HEK293 (cell line): Measurements from ENCODE around the gene CLK1.
A peak's percentile ranks its signal among the peaks of the same experiment; 100 is the strongest.

Source experiments
- CTCF ChIA-PET: fragments of 350-600 bp; formaldehyde crosslinking; extraction: SDS; loops from one replicate; lab custom pipeline; 2021; ENCODE audit warnings: antibody characterized with exemption; lab: Yijun Ruan, JAX
- POLR2A ChIA-PET: fragments of 300-600 bp; formaldehyde crosslinking; extraction: SDS; loops from one replicate; lab custom pipeline; 2020; ENCODE audit warnings: antibody characterized with exemption, inconsistent platforms; lab: Yijun Ruan, JAX
- H3K27ac ChIP-seq: fragments of 200-500 bp; sonication (Bioruptor generic); 2 replicates; pipeline ENCODE4 v1.5.1; 2014; ENCODE audit warnings: low read depth, low read length, control low read depth, inconsistent platforms; ENCODE audit errors: extremely low read depth
- H3K36me3 ChIP-seq, 2 experiments: fragments of 200-500 bp in 1 of 2; sonication (Bioruptor generic) in 1 of 2; 1 replicate in 1 of 2; 2 replicates in 1 of 2; pipeline ENCODE4 v1.5.1; 2014 to 2017; ENCODE audit warnings: inconsistent platforms in 2 of 2, low read length in 2 of 2; ENCODE audit not compliant: control insufficient read depth in 2 of 2, insufficient read depth in 1 of 2
- H3K4me1 ChIP-seq: fragments of 200-500 bp; sonication (Bioruptor generic); 2 replicates; pipeline ENCODE4 v1.5.1; 2014; ENCODE audit warnings: mild to moderate bottlenecking, low read length, inconsistent platforms; ENCODE audit not compliant: control insufficient read depth, insufficient read depth
- H3K4me3 ChIP-seq: 2 replicates; pipeline ENCODE4 v1.5.1; 2011; ENCODE audit warnings: low read depth, mild to moderate bottlenecking, control low read depth, low read length, moderate library complexity
- H3K9me3 ChIP-seq: fragments of 200-500 bp; sonication (Bioruptor generic); 2 replicates; pipeline ENCODE4 v1.5.1; 2014; ENCODE audit warnings: low read depth, low read length, inconsistent platforms; ENCODE audit not compliant: control insufficient read depth, insufficient read depth
- GFI1B ChIP-seq: fragments of 450-650 bp; formaldehyde crosslinking; IDR thresholded peaks from 2 replicates; pipeline ENCODE4 v1.5.1; 2016; ENCODE audit warnings: missing biosample characterization, missing genetic modification characterization
- KLF8 ChIP-seq: fragments of 450-650 bp; formaldehyde crosslinking; IDR thresholded peaks from 2 replicates; pipeline ENCODE4 v1.5.1; 2016; ENCODE audit warnings: missing biosample characterization, missing genetic modification characterization
- MEIS1 ChIP-seq: sonication (generic); formaldehyde crosslinking; IDR thresholded peaks from 2 replicates; pipeline ENCODE4 v1.8.1; 2022; ENCODE audit warnings: missing genetic modification reagents, mild to moderate bottlenecking, borderline replicate concordance
- SP7 ChIP-seq: fragments of 450-650 bp; formaldehyde crosslinking; IDR thresholded peaks from 2 replicates; pipeline ENCODE4 v1.5.1; 2016; ENCODE audit warnings: missing biosample characterization, missing genetic modification characterization
- ZBTB20 ChIP-seq: fragments of 450-650 bp; formaldehyde crosslinking; IDR thresholded peaks from 2 replicates; pipeline ENCODE4 v1.5.1; 2016; ENCODE audit warnings: missing biosample characterization, missing genetic modification characterization
- ZBTB26 ChIP-seq: fragments of 450-650 bp; formaldehyde crosslinking; optimal IDR thresholded peaks from 2 replicates; pipeline ENCODE3; 2016; ENCODE audit warnings: missing biosample characterization, mild to moderate bottlenecking, missing genetic modification characterization
- ZNF10 ChIP-seq: fragments of 450-650 bp; formaldehyde crosslinking; IDR thresholded peaks from 2 replicates; pipeline ENCODE4 v1.5.1; 2017; ENCODE audit warnings: missing biosample characterization, missing genetic modification characterization
- ZNF157 ChIP-seq: fragments of 450-650 bp; formaldehyde crosslinking; IDR thresholded peaks from 2 replicates; pipeline ENCODE4 v1.5.1; 2016; ENCODE audit warnings: missing biosample characterization, missing genetic modification characterization
- ZNF24 ChIP-seq: fragments of 450-650 bp; formaldehyde crosslinking; IDR thresholded peaks from 2 replicates; pipeline ENCODE4 v1.5.1; 2016; ENCODE audit warnings: missing biosample characterization, missing genetic modification characterization
- ZNF311 ChIP-seq: fragments of 450-650 bp; formaldehyde crosslinking; IDR thresholded peaks from 2 replicates; pipeline ENCODE4 v1.5.1; 2017; ENCODE audit warnings: missing biosample characterization, missing genetic modification characterization, borderline replicate concordance
- ZNF544 ChIP-seq: fragments of 450-650 bp; formaldehyde crosslinking; IDR thresholded peaks from 2 replicates; pipeline ENCODE4 v1.5.0; 2017; ENCODE audit warnings: missing biosample characterization, missing genetic modification characterization
- ZNF549 ChIP-seq: fragments of 450-650 bp; IDR thresholded peaks from 2 replicates; pipeline ENCODE4 v1.5.1; 2018; ENCODE audit warnings: missing biosample characterization, missing genetic modification characterization, mild to moderate bottlenecking, inconsistent platforms, moderate library complexity
- ZNF600 ChIP-seq: fragments of 450-650 bp; formaldehyde crosslinking; IDR thresholded peaks from 2 replicates; pipeline ENCODE4 v1.5.1; 2016; ENCODE audit warnings: missing biosample characterization, missing genetic modification characterization
- ZNF621 ChIP-seq: fragments of 450-650 bp; formaldehyde crosslinking; IDR thresholded peaks from 2 replicates; pipeline ENCODE4 v1.5.1; 2017; ENCODE audit warnings: missing biosample characterization, missing genetic modification characterization
- ZNF654 ChIP-seq: fragments of 450-650 bp; formaldehyde crosslinking; IDR thresholded peaks from 2 replicates; pipeline ENCODE4 v1.5.1; 2016; ENCODE audit warnings: low read depth, missing biosample characterization, missing genetic modification characterization
- ZNF777 ChIP-seq: fragments of 450-650 bp; formaldehyde crosslinking; IDR thresholded peaks from 2 replicates; pipeline ENCODE4 v1.5.1; 2017; ENCODE audit warnings: missing biosample characterization, missing genetic modification characterization, borderline replicate concordance
- ZNF843 ChIP-seq: fragments of 450-650 bp; formaldehyde crosslinking; IDR thresholded peaks from 2 replicates; pipeline ENCODE4 v1.5.1; 2016; ENCODE audit warnings: missing biosample characterization, missing genetic modification characterization
- ZSCAN30 ChIP-seq: fragments of 450-650 bp; IDR thresholded peaks from 2 replicates; pipeline ENCODE4 v1.5.1; 2018; ENCODE audit warnings: missing biosample characterization, mild to moderate bottlenecking, missing genetic modification characterization, moderate library complexity
- TF ChIP-seq, protein P1 (sequence below): sonication (generic); formaldehyde crosslinking; IDR thresholded peaks from 2 replicates; pipeline ENCODE4 v1.8.1; 2022; ENCODE audit warnings: mild to moderate bottlenecking, moderate library complexity, missing genetic modification reagents
- TF ChIP-seq, protein P2 (sequence below): fragments of 450-650 bp; formaldehyde crosslinking; IDR thresholded peaks from 2 replicates; pipeline ENCODE4 v1.5.1; 2016; ENCODE audit warnings: missing biosample characterization, missing genetic modification characterization
- TF ChIP-seq, protein P3 (sequence below): fragments of 450-650 bp; formaldehyde crosslinking; IDR thresholded peaks from 2 replicates; pipeline ENCODE4 v1.5.1; 2016; ENCODE audit warnings: missing biosample characterization, missing genetic modification characterization
- TF ChIP-seq, protein P4 (sequence below): fragments of 450-650 bp; formaldehyde crosslinking; IDR thresholded peaks from 2 replicates; pipeline ENCODE4 v1.5.1; 2016; ENCODE audit warnings: missing biosample characterization, missing genetic modification characterization

The CLK1 gene

GRCh38 chr2:200909958-200910357 is 45.5 kb upstream of the CLK1 start:
- Histone ChIP-seq H3K4me1 (no peaks in the 10 kb centered on the region), H3K9me3 (no peaks in the 10 kb centered on the region), H3K27ac (no peak overlapping the region), H3K36me3 (peaks cover 76 to 83% of the 10 kb centered on the region in 2 experiments), H3K4me3 (no peak overlapping the region)
- ChIA-PET POLR2A (no interaction called here), CTCF (interaction anchor here (0.7 kb wide), 1 partner anchor 267 kb away, joined by 3 read pairs; no protein-coding TSS in a partner anchor)
- no peak for TF ChIP-seq ZNF24 (tag by site-specific recombination)
- TF ChIP-seq ZBTB26 (tag by site-specific recombination): no peak
- TF ChIP-seq ZNF549: no peak
- no peak for TF ChIP-seq SP7 (tag by site-specific recombination)
- TF ChIP-seq ZNF843 (tag by site-specific recombination): no peak
- TF ChIP-seq ZBTB20 (tag by site-specific recombination): no peak
- TF ChIP-seq, protein P1, sequence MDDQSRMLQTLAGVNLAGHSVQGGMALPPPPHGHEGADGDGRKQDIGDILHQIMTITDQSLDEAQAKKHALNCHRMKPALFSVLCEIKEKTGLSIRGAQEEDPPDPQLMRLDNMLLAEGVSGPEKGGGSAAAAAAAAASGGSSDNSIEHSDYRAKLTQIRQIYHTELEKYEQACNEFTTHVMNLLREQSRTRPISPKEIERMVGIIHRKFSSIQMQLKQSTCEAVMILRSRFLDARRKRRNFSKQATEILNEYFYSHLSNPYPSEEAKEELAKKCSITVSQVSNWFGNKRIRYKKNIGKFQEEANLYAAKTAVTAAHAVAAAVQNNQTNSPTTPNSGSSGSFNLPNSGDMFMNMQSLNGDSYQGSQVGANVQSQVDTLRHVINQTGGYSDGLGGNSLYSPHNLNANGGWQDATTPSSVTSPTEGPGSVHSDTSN (CRISPR knock-in tag): no peak
- no peak for TF ChIP-seq ZNF544

- CTCF ChIA-PET: interaction anchor here (0.5 to 4.0 kb wide), 24 partner anchors 8 to 868 kb away, joined by 3 to 49 read pairs (median 4); partner anchors contain the start of genes CASP10, NIF3L1 and PPIL3
- Histone ChIP-seq H3K4me3 (no peak overlapping the region), H3K27ac (no peak overlapping the region), H3K36me3 (peaks cover 69 to 83% of the 10 kb centered on the region in 2 experiments), H3K9me3 (no peaks in the 10 kb centered on the region), H3K4me1 (no peaks in the 10 kb centered on the region)
- POLR2A ChIA-PET: interaction anchor here (1.0 to 1.6 kb wide), 4 partner anchors 164 to 327 kb away, joined by 3 to 5 read pairs (median 4); no protein-coding TSS in a partner anchor
- TF ChIP-seq ZNF654 (tag by site-specific recombination): peak; percentile 87
- TF ChIP-seq ZBTB20 (tag by site-specific recombination): peak; percentile 28; the same call in 1 of the 2 replicates
- TF ChIP-seq ZNF777 (tag by site-specific recombination): no peak
- no peak for TF ChIP-seq ZSCAN30 (tag by site-specific recombination)
- TF ChIP-seq ZNF600 (tag by site-specific recombination): peak; percentile 98
- no peak for TF ChIP-seq ZNF157 (tag by site-specific recombination)
- no peak for TF ChIP-seq ZNF621 (tag by site-specific recombination)
- TF ChIP-seq GFI1B (tag by site-specific recombination): no peak
- no peak for TF ChIP-seq ZNF311 (tag by site-specific recombination)
- TF ChIP-seq, protein P2, sequence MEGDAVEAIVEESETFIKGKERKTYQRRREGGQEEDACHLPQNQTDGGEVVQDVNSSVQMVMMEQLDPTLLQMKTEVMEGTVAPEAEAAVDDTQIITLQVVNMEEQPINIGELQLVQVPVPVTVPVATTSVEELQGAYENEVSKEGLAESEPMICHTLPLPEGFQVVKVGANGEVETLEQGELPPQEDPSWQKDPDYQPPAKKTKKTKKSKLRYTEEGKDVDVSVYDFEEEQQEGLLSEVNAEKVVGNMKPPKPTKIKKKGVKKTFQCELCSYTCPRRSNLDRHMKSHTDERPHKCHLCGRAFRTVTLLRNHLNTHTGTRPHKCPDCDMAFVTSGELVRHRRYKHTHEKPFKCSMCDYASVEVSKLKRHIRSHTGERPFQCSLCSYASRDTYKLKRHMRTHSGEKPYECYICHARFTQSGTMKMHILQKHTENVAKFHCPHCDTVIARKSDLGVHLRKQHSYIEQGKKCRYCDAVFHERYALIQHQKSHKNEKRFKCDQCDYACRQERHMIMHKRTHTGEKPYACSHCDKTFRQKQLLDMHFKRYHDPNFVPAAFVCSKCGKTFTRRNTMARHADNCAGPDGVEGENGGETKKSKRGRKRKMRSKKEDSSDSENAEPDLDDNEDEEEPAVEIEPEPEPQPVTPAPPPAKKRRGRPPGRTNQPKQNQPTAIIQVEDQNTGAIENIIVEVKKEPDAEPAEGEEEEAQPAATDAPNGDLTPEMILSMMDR (tag by site-specific recombination): peak; percentile 72
- TF ChIP-seq KLF8 (tag by site-specific recombination): no peak
- no peak for TF ChIP-seq ZNF10 (tag by site-specific recombination)
- TF ChIP-seq, protein P3, sequence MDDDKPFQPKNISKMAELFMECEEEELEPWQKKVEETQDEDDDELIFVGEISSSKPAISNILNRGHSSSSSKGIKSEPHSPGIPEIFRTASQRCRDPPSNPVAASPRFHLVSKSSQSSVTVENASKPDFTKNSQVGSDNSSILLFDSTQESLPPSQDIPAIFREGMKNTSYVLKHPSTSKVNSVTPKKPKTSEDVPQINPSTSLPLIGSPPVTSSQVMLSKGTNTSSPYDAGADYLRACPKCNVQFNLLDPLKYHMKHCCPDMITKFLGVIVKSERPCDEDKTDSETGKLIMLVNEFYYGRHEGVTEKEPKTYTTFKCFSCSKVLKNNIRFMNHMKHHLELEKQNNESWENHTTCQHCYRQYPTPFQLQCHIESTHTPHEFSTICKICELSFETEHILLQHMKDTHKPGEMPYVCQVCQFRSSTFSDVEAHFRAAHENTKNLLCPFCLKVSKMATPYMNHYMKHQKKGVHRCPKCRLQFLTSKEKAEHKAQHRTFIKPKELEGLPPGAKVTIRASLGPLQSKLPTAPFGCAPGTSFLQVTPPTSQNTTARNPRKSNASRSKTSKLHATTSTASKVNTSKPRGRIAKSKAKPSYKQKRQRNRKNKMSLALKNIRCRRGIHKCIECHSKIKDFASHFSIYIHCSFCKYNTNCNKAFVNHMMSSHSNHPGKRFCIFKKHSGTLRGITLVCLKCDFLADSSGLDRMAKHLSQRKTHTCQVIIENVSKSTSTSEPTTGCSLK (tag by site-specific recombination): no peak
- TF ChIP-seq, protein P4, sequence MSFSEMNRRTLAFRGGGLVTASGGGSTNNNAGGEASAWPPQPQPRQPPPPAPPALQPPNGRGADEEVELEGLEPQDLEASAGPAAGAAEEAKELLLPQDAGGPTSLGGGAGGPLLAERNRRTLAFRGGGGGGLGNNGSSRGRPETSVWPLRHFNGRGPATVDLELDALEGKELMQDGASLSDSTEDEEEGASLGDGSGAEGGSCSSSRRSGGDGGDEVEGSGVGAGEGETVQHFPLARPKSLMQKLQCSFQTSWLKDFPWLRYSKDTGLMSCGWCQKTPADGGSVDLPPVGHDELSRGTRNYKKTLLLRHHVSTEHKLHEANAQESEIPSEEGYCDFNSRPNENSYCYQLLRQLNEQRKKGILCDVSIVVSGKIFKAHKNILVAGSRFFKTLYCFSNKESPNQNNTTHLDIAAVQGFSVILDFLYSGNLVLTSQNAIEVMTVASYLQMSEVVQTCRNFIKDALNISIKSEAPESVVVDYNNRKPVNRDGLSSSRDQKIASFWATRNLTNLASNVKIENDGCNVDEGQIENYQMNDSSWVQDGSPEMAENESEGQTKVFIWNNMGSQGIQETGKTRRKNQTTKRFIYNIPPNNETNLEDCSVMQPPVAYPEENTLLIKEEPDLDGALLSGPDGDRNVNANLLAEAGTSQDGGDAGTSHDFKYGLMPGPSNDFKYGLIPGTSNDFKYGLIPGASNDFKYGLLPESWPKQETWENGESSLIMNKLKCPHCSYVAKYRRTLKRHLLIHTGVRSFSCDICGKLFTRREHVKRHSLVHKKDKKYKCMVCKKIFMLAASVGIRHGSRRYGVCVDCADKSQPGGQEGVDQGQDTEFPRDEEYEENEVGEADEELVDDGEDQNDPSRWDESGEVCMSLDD (tag by site-specific recombination): no peak
- TF ChIP-seq MEIS1: no peak
These were observed 41.3 kb upstream of the CLK1 start for GRCh38 chr2:200905618-200906296.
